GM18870 (cell line): ENCODE measurements around the gene KLHDC3.
"Not testable (repeated sequence)": the region's sequence is repeated elsewhere in the genome, so short reads cannot be mapped to it uniquely, and the experiment has no call there.

Source experiments
- ATAC-seq: cut with Tn5 transposase; IDR thresholded peaks from one replicate; pipeline ENCODE4 v1.9.1; 2021; ENCODE audit warnings: moderate library complexity; ENCODE audit not compliant: unreplicated experiment

The KLHDC3 gene

GRCh38 chr6:43021270-43022047 lies 7.4 kb downstream of the KLHDC3 start, which contains the start of gene RRP36:
TSS of gene RRP36 (plus strand) at chr6:43021623. CDS start at chr6:43021655, 32 bp downstream.
- ATAC-seq = no peak

- ATAC-seq = no peak
Observed at GRCh38 chr6:43024436-43024835, 10.4 kb downstream of the KLHDC3 start.

- no peak for ATAC-seq
Observed at GRCh38 chr6:43026365-43026764, 12.3 kb downstream of the KLHDC3 start.

- ATAC-seq = no peak
Observed at GRCh38 chr6:43029120-43029519, 15.1 kb downstream of the KLHDC3 start.

GRCh38 chr6:43032326-43032725 lies 18.3 kb downstream of the KLHDC3 start:
- no peak for ATAC-seq

- ATAC-seq = no peak
Observed at GRCh38 chr6:43033496-43034189, 19.6 kb downstream of the KLHDC3 start.

- ATAC-seq = no peak
Observed at GRCh38 chr6:43034190-43034525, 20.1 kb downstream of the KLHDC3 start.

GRCh38 chr6:43035495-43036194 lies 21.6 kb downstream of the KLHDC3 start:
- ATAC-seq = no peak

GRCh38 chr6:43036712-43037111 lies 22.7 kb downstream of the KLHDC3 start:
- ATAC-seq = no peak

GRCh38 chr6:43037197-43037596 lies 23.1 kb downstream of the KLHDC3 start:
- no peak for ATAC-seq

GRCh38 chr6:43037706-43038105 lies 23.7 kb downstream of the KLHDC3 start:
- no peak for ATAC-seq

- no peak for ATAC-seq
Observed at GRCh38 chr6:43038727-43039126, 24.7 kb downstream of the KLHDC3 start.

GRCh38 chr6:43040542-43041257 lies 26.7 kb downstream of the KLHDC3 start:
- ATAC-seq = no peak

- not testable (repeated sequence) for ATAC-seq
Observed at GRCh38 chr6:43041475-43041874, 27.4 kb downstream of the KLHDC3 start.

GRCh38 chr6:43043310-43043709 lies 29.3 kb downstream of the KLHDC3 start:
- ATAC-seq = no peak

GRCh38 chr6:43045371-43045930 lies 31.4 kb downstream of the KLHDC3 start:
- ATAC-seq = no peak

- no peak for ATAC-seq
Observed at GRCh38 chr6:43047998-43048397, 33.9 kb downstream of the KLHDC3 start.

GRCh38 chr6:43050981-43051380 lies 36.9 kb downstream of the KLHDC3 start:
- no peak for ATAC-seq

GRCh38 chr6:43052225-43052841 lies 38.3 kb downstream of the KLHDC3 start:
- no peak for ATAC-seq

GRCh38 chr6:43052842-43053544 lies 38.9 kb downstream of the KLHDC3 start:
- no peak for ATAC-seq
